Measurements from ENCODE around the gene INPP5K.
A peak's percentile ranks its signal among the peaks of the same experiment; 100 is the strongest.
"Not testable (repeated sequence)": the region's sequence is repeated elsewhere in the genome, so short reads cannot be mapped to it uniquely, and the experiment has no call there.

Gene INPP5K

GRCh38 chr17:1452836-1453235 is 63.6 kb downstream of the INPP5K start:
- TF ChIP-seq CTCF (conservative IDR thresholded peaks at IDR 0.05), result no peak

GRCh38 chr17:1450261-1450660 is 66.2 kb downstream of the INPP5K start:
- H3K27ac ChIP-seq, result not testable (repeated sequence)

More at GRCh38 chr17:1452836-1453235, 63.6 kb downstream of the INPP5K start:
- H3K27ac ChIP-seq, result 0 out of 2 replicates have a peak overlapping the region, but pooled peaks have one; percentile 8

- H3K27ac ChIP-seq, result no peak overlapping the region
- no peak for TF ChIP-seq CTCF (conservative IDR thresholded peaks at IDR 0.05)
Observed at GRCh38 chr17:1449412-1449967, 66.9 kb downstream of the INPP5K start.

GRCh38 chr17:1447052-1447451 is 69.4 kb downstream of the INPP5K start:
- TF ChIP-seq CTCF (conservative IDR thresholded peaks at IDR 0.05), result no peak
- peak overlapping the region; percentile 56 for H3K27ac ChIP-seq

DNA sequence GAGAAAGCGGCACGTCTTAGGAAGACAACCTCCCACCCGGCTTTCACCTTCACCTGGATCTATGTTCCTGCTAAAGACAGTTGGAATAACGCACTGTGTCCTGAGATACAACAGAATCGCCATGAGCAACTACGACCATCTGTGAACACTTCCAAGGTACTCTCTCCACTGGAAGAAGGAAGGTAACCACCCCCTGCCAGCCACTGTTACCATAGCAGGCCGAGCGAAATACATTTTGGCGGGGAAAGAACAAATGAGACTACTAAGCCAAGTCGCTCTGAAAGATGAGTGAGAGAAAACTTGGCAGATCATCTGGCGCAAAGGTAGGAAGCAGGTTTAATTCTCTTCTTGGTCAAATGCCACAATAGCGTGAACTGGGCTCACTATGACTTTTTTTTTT is 70.2 kb downstream of the INPP5K start:
- H3K27ac ChIP-seq, result peak overlapping the region; percentile 56
- TF ChIP-seq CTCF (conservative IDR thresholded peaks at IDR 0.05), result no peak

GRCh38 chr17:1445695-1446094 is 70.7 kb downstream of the INPP5K start:
- not testable (repeated sequence) for H3K27ac ChIP-seq

Data from VCaP (cell line).